ENCODE data around the gene TFEB. TPM values are rescaled to one million over a fixed set of nuclear protein-coding genes. Genes with fewer than 3 reads are reported as not detected.

The TFEB gene
- total RNA-seq, 1 donor from 2014 or later: 35.5 TPM

DNA sequence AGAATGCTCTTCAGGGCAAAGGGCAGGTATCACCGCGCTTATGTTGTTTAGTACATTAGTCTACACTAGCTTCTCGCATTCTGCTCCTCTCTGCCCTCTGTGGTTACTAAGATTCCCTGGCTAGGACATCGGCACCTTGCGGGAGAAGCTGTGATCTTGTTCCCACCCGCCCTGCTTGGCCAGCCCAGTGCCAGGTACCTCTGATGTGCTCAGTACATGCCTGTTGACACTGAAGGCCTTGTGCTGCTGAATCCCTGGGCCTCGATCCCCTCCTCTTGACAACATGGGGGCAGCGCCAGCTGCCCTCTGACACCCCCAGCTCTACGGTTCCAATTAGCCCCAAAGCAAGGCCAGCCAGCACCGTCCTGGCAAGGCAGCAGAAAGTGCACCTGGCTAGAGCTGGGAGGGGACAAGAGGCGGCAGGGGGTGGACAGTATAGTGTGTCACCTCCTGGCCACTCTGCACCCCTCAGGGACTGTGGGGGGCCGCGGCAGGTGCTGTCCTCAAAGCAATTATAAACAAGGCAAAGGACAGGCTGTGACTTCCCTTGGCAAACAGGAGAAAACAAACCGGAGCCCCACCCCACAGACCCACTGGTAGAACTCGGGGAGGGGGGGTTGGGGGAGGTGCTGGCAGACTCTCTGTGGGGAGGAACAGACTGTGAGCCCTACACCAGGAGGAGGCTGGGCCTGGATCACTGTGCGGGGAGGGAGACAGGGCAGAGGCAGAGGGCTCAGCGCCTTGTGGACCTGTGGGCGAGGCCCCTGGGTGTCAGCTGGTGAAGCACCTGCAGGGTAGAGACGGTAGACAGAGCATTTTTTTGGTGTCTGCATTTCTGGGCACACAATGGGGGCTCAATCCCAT is 7.1 kb downstream of the TFEB start:
- ATAC-seq: no peak
- no peak for DNase-seq (ENCODE audit: low spot score)
- intact Hi-C loops (cut with DNase I): no loop called here

DNA sequence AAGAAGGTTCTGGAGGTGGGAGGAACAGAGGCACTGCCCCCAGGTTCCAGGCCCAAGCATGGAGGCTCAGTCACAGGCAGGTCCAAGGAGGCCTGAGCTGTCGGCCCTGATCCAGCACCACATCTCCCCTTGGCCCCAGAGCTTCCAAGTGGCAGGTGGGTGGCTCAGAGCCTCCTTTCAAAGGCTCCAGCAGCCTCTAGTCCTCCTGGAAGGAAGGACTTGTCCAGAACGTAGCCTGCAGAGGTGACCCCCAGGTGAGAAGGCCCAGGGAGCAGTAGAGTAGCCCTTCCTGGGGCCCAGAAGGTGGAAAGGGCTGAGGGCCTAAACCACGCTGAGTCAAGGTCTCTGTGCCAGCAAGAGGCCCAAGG is 7.7 kb downstream of the TFEB start:
- DNase-seq (ENCODE audit: low spot score) (no peak), ATAC-seq (no peak)
- intact Hi-C loops (cut with DNase I): no loop called here

DNA sequence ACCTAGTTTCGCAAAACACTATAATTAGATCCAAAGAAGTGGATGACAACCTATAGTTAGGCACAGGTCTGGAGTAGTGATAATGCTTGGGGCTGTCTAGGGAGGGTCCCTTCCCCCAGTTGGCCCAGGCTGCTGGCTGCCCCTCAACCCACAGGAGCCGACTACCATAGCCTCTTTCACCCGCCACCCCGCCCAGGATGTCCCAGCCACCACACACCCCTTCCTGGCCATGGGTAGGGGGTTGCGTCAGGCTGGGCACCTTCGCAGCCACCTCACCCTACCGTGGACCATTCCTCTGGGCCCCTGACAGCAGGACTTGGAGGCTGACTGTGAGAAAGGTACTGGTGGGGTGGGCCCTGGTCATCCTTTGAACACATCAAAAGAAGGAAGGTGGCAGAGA is 8.5 kb downstream of the TFEB start:
- ATAC-seq: no peak
- intact Hi-C loops (cut with DNase I): no loop called here
- DNase-seq (ENCODE audit: low spot score): no peak

DNA sequence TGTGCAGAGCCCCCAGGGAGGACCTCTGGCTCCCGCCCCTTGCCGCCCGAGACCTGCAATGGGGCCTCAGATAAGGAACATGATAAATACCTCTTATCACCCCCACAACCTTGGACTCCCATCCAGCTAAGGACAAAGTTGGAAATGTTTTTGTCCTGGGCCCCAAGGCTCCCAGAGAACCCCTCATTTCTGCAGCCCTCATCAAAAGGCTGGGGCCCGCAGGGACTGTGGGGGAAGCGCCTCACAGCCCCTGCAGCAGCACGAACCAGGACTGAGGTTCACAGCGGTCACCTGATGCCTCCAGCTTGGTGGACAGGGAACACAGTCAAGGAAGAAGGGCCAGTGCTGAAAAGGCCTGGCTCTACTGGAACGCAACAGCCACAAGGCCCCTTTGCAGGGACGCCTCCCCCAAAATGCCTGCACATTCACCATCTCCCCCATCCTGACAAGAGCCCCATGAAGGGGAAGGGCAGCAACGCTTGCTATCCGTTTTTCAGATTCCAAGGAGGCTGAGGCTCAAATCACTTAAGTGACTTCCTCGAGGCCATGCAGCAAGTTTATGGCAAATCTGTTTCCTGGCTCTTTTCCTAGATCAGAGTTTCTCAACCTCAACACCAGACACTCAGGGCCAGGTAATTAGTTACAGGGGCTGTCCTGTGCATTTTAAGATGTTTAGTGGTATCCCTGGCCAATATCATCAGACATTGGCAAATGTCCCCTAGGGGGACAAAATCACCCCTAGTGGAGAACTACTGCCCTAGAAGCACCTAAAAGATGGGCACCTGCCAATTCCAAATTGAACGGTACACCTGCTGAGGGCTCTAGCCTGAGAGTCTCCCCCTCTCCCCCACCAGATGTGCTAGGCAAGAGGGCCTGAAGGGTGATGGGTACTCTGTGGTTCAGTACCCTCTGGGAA is 10.6 kb downstream of the TFEB start:
- DNase-seq (ENCODE audit: low spot score): no peak
- intact Hi-C loops (cut with DNase I): no loop called here
- ATAC-seq: no peak

DNA sequence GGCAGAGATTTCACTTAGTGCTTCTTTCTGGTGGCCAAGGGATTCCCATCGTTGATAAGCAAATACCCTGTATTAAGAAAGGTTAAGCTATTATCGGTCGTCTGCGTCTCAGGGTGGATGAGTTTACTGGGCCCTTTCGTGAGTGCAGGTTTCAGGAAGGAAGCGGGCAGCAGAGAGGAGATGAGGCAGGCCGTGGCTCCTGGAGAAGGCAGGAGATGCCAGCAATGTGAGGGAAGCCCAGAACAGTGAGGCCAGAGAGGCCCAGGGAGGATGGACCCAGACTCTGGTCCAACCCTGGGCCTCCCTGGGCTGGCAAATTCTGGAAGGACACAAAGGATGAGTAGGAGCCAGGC is 11.2 kb downstream of the TFEB start:
- intact Hi-C loops (cut with DNase I): no loop called here
- DNase-seq (ENCODE audit: low spot score) (no peak), ATAC-seq (no peak)

DNA sequence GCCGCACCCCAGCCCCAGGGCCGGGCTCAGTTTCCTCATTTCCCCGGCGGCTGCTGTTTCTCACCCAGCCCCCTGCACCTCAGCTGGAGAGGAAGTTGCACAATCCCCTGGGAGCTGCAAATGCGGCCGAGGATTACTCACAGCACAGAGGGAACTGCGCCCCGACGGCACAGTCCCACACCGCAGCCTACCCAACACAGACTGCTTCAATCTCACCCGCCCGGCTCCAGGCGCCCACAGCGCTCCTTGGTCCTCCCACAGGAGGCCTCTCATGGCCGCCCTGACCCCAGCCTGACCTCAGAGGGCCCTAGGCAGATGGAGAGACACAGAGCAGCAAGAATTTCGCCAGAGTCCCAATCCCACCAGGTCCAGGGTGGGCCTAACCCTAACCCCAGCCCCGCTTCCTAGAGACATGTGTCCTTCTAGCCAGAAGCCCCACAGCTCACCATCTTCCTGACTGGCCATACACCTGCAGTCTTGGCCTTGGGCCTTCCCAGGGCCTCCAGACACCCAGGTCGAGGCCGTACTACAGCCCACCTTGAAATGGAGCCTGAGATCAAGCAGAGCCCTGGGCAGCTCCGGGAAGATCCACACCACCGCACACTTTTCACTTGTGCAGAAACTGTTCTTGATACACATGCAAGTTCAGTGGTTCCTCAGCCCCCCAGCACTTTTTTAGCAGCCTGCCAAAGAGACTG is 11.7 kb downstream of the TFEB start:
- ATAC-seq (peak; percentile 88), DNase-seq (ENCODE audit: low spot score) (peak; percentile 86)
- intact Hi-C loops (cut with DNase I): no loop called here

DNA sequence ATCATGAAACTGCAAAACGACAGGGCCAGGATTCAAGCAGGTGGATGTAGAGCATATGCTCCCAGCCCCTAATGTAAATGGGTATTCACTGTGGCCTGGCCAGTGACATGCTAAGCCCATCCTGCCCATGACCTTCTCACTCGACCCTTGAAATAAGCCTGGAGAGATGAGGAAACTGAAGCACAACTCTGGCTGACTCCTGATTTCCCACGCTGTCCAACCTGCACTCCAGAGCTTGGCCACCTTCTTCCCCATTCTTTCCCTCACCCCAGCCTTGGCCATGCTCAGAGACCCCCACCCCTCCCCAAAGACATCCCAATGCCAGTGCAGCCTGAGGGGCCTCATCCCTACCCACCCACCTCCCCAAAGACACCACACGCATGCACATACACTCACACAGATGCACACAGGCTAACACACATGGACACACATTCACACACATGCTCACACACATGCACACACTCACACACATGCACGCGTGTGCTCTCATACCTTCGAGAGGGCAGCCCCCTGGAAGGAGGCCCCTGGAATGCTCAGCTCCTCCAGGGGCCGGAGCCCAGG is 12.4 kb downstream of the TFEB start:
- ATAC-seq: peak; percentile 4
- intact Hi-C loops (cut with DNase I): no loop called here

DNA sequence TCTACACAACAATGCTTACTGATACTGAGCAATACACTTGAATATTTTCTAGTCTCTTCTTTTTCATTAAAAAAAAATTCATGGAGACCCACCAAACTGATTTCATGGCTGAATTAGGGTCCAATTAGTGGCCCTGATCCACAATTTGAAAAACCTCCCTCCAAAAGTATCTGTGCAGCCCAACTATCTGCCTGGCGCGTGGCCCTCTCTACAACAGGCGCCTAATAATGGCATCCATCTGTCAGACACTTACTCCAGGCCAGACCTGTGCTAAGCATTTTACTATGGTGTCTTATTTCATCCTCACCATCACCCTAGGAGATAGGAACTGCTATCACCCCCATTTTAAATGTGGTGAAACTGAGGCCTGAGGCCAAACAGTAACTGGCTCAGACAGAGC is 14.0 kb downstream of the TFEB start:
- no peak for ATAC-seq
- intact Hi-C loops (cut with DNase I): no loop called here

More for the DNA sequence above, 12.4 kb downstream of the TFEB start:
- DNase-seq (ENCODE audit: low spot score): no peak

DNA sequence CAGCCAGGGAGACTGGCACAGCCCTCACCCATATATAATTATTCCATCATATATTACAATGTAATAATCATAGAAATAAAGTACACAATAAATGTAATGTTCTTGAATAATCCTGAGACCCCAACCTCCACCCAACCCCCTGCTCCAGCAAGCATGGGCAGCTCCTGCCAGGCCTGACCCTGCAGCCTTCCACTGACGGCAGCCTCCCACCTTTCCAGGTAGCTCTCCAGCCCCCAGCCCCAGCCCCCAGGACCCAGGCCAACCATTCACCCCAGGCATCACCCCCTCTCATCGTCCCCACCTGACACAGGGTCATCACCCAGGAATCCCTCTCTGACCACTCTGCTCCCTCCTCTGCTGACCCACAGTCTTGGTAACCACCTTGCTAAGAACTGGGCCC is 14.6 kb downstream of the TFEB start:
- ATAC-seq (no peak), DNase-seq (ENCODE audit: low spot score) (no peak)
- intact Hi-C loops (cut with DNase I): no loop called here

More for the DNA sequence above, 14.0 kb downstream of the TFEB start:
- DNase-seq (ENCODE audit: low spot score): no peak

DNA sequence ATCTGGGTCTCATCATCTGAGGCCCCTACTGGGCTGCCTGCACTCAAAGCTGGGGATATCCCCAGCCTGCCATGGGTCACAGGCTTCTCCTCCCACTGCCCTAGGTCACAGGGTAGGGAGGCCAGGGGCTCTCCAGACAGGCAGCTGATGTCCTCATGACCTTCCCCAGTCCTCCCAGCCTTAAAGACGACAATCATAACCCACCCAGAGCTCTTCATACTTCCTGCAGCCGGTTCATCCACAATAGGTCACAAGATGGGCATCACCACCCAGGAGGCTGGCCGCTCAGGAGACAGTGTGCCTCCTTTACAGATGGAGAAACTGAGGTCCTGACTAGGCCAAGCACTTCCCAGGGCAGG is 15.2 kb downstream of the TFEB start:
- intact Hi-C loops (cut with DNase I): no loop called here
- ATAC-seq: no peak
- DNase-seq (ENCODE audit: low spot score): no peak

DNA sequence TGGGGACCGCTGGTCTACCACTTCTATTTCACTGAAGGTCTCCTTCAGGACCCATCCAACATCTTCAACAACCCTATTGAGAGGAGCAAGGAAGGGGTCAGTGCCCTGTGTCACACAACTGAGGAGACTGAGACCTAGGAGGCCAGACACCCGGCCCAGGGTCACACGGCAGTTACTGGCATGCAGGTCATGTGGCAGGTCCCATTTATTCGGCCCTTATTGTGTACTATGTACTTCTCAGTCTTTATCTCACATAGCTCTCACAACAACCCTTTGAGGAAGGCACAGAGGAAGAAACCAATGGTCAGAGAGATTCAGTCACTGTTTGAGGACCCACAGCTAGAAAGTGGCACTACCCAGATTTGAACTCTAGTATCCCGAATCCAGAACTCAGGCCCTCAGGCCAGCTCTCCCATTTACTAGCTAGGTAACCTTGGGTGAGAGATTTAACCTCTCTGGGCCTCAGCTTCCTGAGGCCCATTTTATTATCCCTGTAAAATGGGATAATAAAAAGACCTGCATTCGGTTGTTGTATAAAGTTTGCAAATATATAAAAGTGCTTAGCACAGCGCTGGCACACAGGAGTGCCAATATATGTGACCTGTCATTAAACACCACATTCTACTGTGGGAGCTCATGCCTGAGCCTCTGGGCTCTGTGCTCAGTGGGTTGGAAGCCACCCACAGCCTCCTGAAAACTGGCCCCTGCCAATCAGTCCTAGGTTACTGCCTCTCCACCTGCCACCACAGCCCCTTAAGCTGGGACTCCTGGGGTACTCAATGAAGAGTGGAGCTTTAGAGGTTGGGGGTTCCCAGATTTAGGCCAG is 15.8 kb downstream of the TFEB start:
- intact Hi-C loops (cut with DNase I): no loop called here
- ATAC-seq (no peak), DNase-seq (ENCODE audit: low spot score) (no peak)

DNA sequence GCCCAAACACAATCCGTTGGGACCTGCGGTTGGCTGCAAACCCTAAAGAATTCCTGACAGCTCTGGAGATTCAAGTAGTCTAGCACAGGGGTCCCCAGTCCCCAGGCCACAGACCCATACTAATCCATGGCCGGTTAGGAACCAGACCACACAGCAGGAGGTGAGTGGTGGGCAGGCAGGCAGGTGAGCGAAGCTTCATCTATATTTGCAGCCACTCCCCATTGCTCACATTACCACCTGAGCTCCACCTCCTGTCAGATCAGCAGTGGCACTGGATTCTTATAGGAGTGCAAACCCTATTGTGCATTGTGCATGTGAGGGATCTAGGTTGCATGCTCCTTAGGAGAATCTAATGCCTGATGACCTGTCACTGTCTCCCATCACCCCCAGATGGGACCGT is 16.6 kb downstream of the TFEB start:
- DNase-seq (ENCODE audit: low spot score) (no peak), ATAC-seq (no peak)
- intact Hi-C loops (cut with DNase I): no loop called here

DNA sequence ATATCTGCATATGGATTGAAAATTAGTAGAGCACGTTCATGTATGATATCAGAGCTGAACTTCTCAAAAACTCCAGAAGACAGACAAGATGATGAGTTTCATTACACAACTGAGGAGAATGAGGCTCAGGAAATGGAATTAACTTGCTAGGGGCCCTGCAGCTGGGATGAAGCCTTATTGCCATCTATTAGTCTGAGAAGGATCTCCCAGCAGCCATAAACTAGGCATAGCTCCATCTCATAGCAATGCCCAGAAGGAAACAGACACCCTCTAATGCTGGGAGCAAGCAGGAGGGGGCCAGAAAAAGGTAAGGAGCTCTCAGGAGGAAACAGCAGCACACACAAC is 18.0 kb downstream of the TFEB start:
- DNase-seq (ENCODE audit: low spot score) (no peak), ATAC-seq (no peak)
- intact Hi-C loops (cut with DNase I): no loop called here

DNA sequence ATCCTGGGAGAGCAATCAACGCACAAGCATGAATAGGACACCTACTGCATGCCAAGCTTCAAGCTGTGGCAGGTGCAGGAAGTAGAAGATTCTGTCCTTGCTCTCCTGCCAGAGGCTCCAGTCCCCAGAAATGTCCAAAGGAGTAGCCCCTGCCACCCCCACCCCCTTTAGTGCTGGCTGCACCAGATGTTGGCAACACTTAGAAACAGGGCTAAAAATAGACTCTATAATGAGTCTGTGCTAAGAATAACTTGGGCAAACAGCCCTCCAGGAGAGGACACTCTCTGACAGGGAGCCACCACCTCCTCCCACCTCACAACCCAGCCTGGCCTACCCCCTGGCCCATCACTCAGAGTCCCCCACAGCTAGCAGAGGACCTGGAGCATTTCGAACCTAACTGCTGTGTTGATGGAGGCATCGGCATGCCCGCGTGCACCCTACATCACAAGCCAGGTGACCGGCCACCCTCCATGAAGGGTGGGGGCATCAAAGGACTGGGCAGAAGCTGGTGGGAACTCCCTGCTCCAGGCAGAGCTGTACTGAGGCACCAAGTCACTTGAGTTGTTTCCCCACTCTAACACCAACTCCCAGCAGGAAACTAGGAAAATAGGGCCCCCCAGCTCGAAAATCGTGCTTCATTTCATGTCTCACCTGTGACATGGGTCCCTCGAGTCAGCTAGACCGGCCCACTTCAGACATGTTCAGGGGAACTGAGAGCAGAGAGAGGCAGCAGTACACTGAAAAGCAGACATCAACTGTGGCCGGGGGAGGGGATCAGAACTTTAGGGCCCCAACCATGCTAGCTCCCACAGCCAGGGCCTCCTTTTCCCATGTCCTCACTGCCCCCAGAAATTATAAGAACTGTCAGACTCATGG is 18.7 kb downstream of the TFEB start:
- no peak for DNase-seq (ENCODE audit: low spot score)
- ATAC-seq: no peak
- intact Hi-C loops (cut with DNase I): no loop called here

DNA sequence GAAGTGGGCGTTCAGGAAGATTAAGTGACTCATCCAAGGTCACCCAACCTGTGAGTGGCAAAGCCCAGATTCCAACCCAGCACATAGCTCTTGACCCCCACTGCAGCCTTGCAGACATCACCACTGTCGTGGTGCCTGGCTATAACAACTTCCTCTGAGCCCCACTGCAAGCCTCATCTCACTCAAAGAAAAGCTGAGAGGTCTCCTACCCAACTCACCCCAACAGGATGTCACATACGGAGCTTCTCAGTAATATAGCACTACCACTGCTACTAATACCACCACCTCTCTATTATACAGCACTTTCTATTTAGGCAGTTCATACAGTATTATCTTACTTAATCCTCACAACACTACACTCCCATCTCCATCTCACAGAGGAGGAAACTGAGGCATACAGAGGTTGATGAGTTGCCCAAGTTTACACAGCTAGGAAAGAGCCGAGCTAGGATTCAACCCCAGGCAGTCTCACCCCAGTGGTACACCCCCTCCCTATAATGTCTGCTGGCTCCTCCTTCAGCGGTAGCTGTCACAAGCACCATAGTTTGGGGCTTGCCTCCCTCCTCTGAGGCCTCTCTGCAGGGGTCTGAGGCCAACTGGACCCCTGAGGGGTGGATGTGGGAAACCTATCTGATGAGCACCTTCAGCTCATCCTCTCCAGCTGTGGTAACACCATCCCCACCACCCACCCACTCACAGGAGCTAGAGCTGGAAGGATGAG is 19.5 kb downstream of the TFEB start:
- DNase-seq (ENCODE audit: low spot score) (no peak), ATAC-seq (no peak)
- intact Hi-C loops (cut with DNase I): no loop called here

DNA sequence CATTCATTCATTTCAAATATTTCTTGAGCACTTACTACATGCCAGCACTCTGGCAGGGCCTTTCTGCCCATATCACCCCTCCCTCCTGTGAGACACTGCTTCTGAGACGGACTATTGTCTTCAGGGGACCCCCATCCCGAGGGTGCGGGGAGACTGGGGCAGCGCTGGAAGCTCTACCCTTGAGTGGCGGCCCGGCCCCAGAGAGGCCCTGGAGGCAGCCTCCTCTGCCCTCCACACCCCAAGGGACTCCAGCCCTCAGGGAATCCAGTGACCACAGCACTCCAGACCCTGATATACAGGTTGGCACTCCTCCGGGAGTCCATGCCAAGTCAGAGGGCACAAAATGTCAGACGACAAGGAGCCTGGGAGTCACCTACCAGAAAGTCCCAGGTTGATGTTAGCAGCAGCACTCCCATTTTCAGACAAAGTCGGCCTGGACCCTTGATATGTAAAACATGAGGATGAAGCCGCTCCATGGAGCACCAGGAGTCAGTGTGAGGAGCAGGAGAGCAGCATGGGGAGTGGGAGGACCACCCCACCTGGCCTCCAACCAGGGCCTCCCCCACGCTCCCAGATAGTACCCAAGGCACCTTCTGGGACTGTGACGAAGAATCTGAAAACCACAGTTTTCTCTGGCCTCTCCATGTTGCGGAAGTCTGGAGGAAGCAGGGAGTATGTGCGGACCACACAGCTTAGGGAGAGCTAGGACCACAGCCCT is 20.7 kb downstream of the TFEB start:
- intact Hi-C loops (cut with DNase I): no loop called here
- DNase-seq (ENCODE audit: low spot score) (no peak), ATAC-seq (no peak)
